Right lobe of liver (tissue), 6 donors: Measurements from ENCODE around the gene SMPDL3A. TPM values are rescaled to one million over a fixed set of nuclear protein-coding genes. Genes with fewer than 3 reads are reported as not detected.

Source experiments
- ATAC-seq, 4 donors: fragments of 200-7000 bp; cut with Tn5 transposase; one replicate each; pipeline ENCODE4 v1.9.1; 2020; ENCODE audit warnings: mild to moderate bottlenecking in 4 of 4, moderate library complexity in 4 of 4
- DNase-seq, 3 donors: peaks; one replicate each; pipeline ENCODE4 v3.0.0-alpha.2; 2020
- H3K27ac ChIP-seq, 3 donors: fragments of 200-600 bp; one replicate each; pipeline ENCODE4 v1.8.0; 2022
- H3K27me3 ChIP-seq, 2 donors: fragments of 200-600 bp; one replicate each; pipeline ENCODE4 v1.8.0; 2022
- H3K36me3 ChIP-seq, 4 donors: fragments of 200-600 bp; sonication (generic) in 1 of 4; one replicate each; pipeline versions ENCODE4 v1.5.1 to v1.8.0; 2017 to 2022; ENCODE audit warnings: control low read depth in 1 of 4
- H3K4me1 ChIP-seq, 4 donors: fragments of 200-600 bp; sonication (generic) in 1 of 4; one replicate each; pipeline versions ENCODE4 v1.5.1 to v1.8.0; 2017 to 2022; ENCODE audit warnings: control low read depth in 1 of 4
- H3K4me3 ChIP-seq, 3 donors: fragments of 200-600 bp; one replicate each; pipeline ENCODE4 v1.8.0; 2022
- H3K9me3 ChIP-seq, 4 donors: fragments of 200-600 bp; sonication (generic) in 1 of 4; one replicate each; pipeline versions ENCODE4 v1.5.1 to v1.8.0; 2017 to 2022; ENCODE audit warnings: control low read depth in 1 of 4
- POLR2A ChIP-seq: fragments of 450-650 bp; IDR thresholded peaks from one replicate; pipeline ENCODE4 v1.6.1; 2017; ENCODE audit warnings: antibody characterized with exemption, mild to moderate bottlenecking
- WGBS: methylation state at CpG from one replicate; pipeline ENCODE4 v1.1.6; 2018; ENCODE audit warnings: low coverage, low lambda C conversion rate; ENCODE audit not compliant: insufficient coverage; ENCODE audit errors: missing lambda C conversion rate; 5-methylcytosine and 5-hydroxymethylcytosine counted together
- intact Hi-C, 2 donors: fragments of 100-400 bp; cut with DNase I; formaldehyde crosslinking; loops; one replicate each; pipeline versions ENCODE4 v1.11.2 to v1.14.1; 2022
- total RNA-seq, 6 experiments: library from RNA; depleted of rRNA in 2 of 6; stranded (reverse); fragments of >200 nt in 2 of 6; fragmentation: NEBNext Ultra II Directional in 3 of 6; extraction: Animal tissue kit (Norgen Biotek cat#: 25700) in 3 of 6; gene quantifications; one replicate each; pipeline versions ENCODE4 v1.1.0 to v1.2.4, GENCODE V29; 2016 to 2023
- TF ChIP-seq, protein P1 (sequence below), 4 donors: fragments of 200-600 bp in 3 of 4; fragments of 450-650 bp in 1 of 4; IDR thresholded peaks; one replicate each; pipeline versions ENCODE4 v1.5.1 to v1.8.0; 2016 to 2022; ENCODE audit warnings: antibody characterized with exemption in 4 of 4, mild to moderate bottlenecking in 2 of 4
- donor health status: DM: no; HTN: yes; CAD: no.
- donor health status: DM: no; HTN: no; CAD: no.
- donor health status: DM: no; HTN: no; CAD: no.
- donor health status: DM: no; HTN: yes; CAD: no.
- donor health status: DM: no; HTN: yes; CAD: no.

SMPDL3A gene
- total RNA-seq, 6 experiments from 2014 or later, result 27.5 to 51.9 (median 36.1) TPM

DNA sequence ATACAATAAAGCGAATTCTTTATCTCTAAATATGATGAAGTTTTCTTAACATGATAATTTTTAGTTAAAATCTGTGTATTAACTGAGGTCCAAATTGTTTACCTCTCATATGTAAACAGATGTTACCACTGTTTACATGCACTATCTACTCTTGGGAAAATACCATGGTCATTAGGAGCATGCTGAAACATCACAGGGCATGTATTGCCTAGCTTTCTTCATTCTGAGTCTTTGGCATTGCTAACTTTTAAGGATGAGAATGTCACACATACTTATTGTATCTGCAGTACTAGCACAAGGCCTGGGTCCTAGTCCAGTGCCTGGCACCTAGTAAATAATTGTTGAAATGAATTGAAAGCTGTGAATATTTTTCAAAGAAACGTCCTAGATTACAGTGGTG, 20.6 kb downstream of the SMPDL3A start:
- no peak overlapping the region for H3K4me3 ChIP-seq
- DNase-seq, result no peak
- H3K4me1 ChIP-seq, result no peaks in the 10 kb centered on the region
- ATAC-seq, result no peak
- intact Hi-C loops, result no loop called here
- H3K27ac ChIP-seq, result no peak overlapping the region
- no peaks in the 10 kb centered on the region for H3K27me3 ChIP-seq
- no peaks in the 10 kb centered on the region for H3K9me3 ChIP-seq
- H3K36me3 ChIP-seq, result peaks cover 0 to 39% (median 3%) of the 10 kb centered on the region in 4 donors
- WGBS, result 85% methylated on average over 2 of the region's 2 CpGs
- TF ChIP-seq, protein P1, sequence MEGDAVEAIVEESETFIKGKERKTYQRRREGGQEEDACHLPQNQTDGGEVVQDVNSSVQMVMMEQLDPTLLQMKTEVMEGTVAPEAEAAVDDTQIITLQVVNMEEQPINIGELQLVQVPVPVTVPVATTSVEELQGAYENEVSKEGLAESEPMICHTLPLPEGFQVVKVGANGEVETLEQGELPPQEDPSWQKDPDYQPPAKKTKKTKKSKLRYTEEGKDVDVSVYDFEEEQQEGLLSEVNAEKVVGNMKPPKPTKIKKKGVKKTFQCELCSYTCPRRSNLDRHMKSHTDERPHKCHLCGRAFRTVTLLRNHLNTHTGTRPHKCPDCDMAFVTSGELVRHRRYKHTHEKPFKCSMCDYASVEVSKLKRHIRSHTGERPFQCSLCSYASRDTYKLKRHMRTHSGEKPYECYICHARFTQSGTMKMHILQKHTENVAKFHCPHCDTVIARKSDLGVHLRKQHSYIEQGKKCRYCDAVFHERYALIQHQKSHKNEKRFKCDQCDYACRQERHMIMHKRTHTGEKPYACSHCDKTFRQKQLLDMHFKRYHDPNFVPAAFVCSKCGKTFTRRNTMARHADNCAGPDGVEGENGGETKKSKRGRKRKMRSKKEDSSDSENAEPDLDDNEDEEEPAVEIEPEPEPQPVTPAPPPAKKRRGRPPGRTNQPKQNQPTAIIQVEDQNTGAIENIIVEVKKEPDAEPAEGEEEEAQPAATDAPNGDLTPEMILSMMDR (IDR thresholded peaks at IDR 0.05), result no peak
- no peak for TF ChIP-seq POLR2A

DNA sequence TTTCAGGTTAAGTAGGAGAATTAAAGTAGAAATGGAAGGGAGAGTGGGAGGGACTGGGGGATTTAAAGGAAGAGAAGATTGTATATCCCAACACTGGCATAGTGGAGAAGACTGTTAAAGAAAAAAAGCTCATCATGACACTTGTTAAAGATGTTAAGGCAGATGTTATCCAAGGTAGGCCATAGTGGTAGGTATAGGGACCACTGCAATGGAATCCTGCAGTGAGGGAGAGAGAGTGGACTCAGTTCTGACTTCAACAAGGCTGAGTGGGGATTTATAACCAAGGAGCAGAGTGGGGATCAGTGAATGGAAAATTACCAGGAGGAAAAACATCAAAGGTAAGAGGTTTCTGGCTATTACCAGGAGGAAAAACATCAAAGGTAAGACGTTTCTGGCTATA, 21.1 kb downstream of the SMPDL3A start:
- Histone ChIP-seq H3K4me1 (no peaks in the 10 kb centered on the region), H3K36me3 (peaks cover 0 to 34% (median under 1%) of the 10 kb centered on the region in 4 donors), H3K4me3 (no peak overlapping the region), H3K27ac (no peak overlapping the region), H3K9me3 (no peaks in the 10 kb centered on the region), H3K27me3 (no peaks in the 10 kb centered on the region)
- intact Hi-C loops, result no loop called here
- TF ChIP-seq POLR2A, result no peak
- TF ChIP-seq, protein P1 (IDR thresholded peaks at IDR 0.05), result no peak
- ATAC-seq (no peak), DNase-seq (no peak)
- WGBS, result 60% methylated on average over 1 of the region's 1 CpG

DNA sequence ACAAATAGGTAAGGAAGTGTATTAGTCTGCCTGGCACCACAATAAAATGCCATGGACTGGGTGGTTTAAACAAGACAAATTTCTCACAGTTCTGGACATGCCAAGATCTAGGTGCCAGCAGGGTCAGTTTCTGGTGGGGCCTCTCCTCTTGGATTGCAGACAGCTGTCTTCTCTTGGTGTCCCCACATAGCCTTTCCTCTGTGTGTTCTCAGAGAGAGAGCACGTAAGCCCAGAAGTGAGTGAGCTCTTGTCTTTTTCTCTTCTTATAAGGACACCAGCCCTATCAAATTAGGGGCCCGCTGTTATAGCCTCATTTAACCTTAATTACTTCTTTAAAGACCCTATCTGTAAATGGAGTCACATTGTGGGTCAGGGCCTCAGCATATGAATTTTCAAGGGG, 28.3 kb downstream of the SMPDL3A start:
- intact Hi-C loops, result no loop called here
- TF ChIP-seq, protein P1 (IDR thresholded peaks at IDR 0.05), result no peak
- TF ChIP-seq POLR2A, result no peak
- 60% methylated on average over 2 of the region's 2 CpGs for WGBS
- Histone ChIP-seq H3K36me3 (no peaks in the 10 kb centered on the region), H3K27ac (no peak overlapping the region), H3K4me1 (no peaks in the 10 kb centered on the region), H3K4me3 (no peak overlapping the region), H3K27me3 (no peaks in the 10 kb centered on the region), H3K9me3 (no peaks in the 10 kb centered on the region)
- no peak for ATAC-seq
- DNase-seq, result no peak

DNA sequence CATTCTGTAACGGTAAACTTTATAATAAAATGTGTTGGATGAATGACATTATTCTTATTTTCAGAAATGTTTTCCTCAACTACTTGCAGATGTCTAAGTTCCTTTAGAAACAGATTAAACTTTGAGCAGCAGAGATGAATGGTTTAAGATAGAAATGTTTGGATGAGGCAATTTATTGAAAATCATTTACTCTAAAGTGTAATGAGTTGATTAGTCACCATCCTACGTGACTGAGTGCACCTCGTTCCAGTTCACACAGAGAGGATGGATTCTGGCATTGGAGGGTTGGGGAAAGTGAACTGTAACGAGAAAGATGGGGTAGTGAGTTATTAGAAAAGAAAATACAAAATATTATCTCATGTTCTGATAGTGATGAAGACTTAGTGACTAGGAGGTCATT, 28.7 kb downstream of the SMPDL3A start:
- no peaks in the 10 kb centered on the region for H3K27me3 ChIP-seq
- no peak for DNase-seq
- no peaks in the 10 kb centered on the region for H3K4me1 ChIP-seq
- H3K4me3 ChIP-seq, result no peak overlapping the region
- intact Hi-C loops, result no loop called here
- H3K36me3 ChIP-seq, result no peaks in the 10 kb centered on the region
- H3K9me3 ChIP-seq, result no peaks in the 10 kb centered on the region
- peak in 1 of 4 donors; percentile 74 for ATAC-seq
- 52% methylated on average over 4 of the region's 4 CpGs for WGBS
- no peak overlapping the region for H3K27ac ChIP-seq
- TF ChIP-seq, protein P1 (IDR thresholded peaks at IDR 0.05), result no peak
- no peak for TF ChIP-seq POLR2A

DNA sequence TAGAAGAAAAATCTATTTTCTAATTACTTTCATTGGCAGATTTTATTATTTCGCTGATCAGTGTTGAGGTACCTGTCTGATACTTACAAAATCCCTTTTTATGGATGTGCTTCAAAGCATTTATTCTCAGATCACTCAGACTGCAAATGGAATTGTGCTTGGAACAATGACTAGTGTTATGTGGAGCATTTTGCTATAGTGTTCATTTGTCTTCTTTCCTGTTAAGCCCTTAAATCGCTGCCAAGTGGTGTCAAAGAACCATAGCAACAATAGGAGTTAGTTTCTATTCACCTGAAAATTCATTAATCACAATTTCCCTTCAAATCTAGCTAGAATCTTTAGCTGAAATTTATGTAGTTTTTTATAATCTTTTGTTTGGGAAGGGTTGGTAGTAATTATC, 29.8 kb downstream of the SMPDL3A start:
- Histone ChIP-seq H3K9me3 (no peaks in the 10 kb centered on the region), H3K36me3 (no peaks in the 10 kb centered on the region), H3K27ac (no peak overlapping the region), H3K4me1 (no peaks in the 10 kb centered on the region), H3K27me3 (no peaks in the 10 kb centered on the region), H3K4me3 (no peak overlapping the region)
- WGBS, result 69% methylated on average over 2 of the region's 2 CpGs
- ATAC-seq (no peak), DNase-seq (no peak)
- TF ChIP-seq, protein P1 (IDR thresholded peaks at IDR 0.05), result no peak
- no peak for TF ChIP-seq POLR2A
- intact Hi-C loops, result no loop called here
